Pulmonary artery endothelial cell (primary cell): ENCODE data around the gene SLC39A2. TPM values are rescaled to one million over a fixed set of nuclear protein-coding genes. Genes with fewer than 3 reads are reported as not detected.
"Not testable (repeated sequence)": the region's sequence is repeated elsewhere in the genome, so short reads cannot be mapped to it uniquely, and the experiment has no call there.

ENCODE experiments used
- DNase-seq: peaks from one replicate; pipeline ENCODE4 v3.0.0-alpha.2; 2011; ENCODE audit warnings: low read depth, low spot score
- total RNA-seq: library from RNA; depleted of rRNA; stranded (reverse); fragments of >200 nt; gene quantifications from 2 replicates; pipeline ENCODE4 v1.2.3, GENCODE V29; 2014

SLC39A2 gene
- total RNA-seq, 1 donor from 2014 or later = not detected

DNA sequence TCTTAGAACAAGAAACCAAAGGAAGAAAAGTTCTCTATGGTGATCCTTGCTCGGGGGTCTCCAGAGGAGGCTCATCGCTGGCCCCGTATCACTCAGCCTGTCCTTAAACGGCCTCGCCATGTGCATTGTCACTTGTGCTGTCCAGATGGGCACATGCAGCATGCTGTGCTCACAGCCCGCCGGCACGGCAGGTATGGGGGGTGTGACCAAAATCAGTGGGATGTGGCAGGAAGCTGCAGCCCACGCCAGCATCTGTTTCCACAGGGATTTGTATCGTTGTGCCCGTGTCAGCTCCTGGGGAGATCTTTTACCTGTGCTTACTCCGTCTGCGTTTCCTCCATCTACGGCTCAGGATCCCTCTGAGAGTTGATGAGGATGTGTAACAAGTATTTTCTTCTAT lies 2.6 kb upstream of the SLC39A2 start:
- no peak for DNase-seq

DNA sequence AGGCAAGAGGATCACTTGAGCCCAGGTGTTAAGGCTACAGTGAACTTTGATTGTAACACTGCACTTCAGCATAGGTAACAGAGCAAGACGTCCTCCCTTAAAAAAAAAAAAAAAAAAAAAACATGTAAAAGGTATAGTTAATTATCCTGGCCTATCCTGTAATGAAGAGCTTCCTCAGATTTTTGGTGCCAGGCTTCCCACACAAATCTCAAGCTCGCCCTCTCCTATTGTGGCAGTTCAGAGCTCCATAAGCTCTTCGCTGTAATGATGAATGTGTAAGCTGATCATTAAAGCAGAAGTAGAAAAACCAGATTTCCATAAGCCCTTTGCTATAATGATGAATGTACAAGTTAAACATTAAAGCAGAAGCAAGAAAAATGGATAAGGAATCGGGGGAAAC lies 2.0 kb upstream of the SLC39A2 start:
- DNase-seq = no peak

DNA sequence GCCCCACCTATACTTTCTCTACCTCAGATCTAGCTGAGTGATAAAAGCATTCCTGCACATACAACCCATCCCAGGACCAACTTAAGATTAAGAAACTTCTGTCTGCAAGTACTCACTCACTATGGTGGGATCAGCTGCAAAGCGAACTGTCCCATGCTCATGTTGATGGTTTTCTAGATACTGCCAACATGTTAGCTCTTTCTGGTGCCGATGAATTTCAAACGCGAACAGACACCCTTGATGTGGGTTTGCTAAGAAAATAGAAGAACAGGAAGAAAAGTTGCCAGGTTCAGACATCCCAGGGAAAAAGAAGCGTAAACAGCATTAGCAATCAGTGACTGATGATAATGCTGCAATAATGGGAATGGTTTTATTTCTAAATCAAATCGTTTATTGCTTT lies 1.5 kb upstream of the SLC39A2 start:
- DNase-seq = no peak

DNA sequence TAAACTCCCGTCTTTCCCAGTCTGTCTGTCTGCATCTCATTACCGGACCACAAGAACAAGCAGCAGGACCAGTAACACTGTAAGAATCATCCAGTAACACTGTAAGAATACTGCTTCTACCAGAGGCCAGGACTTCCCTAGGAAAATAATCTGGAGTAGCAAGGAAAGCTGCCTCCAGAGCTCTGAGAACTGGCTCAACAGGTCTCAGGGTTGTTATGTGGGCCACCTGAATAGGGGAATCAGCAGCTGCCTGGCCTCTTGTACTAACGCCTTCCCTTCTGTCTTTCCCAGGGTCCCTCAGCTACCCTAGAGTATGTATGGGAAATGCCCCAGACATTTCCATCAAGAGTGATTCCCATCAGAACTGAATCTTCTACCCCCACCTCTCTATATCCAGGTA lies 954 bp upstream of the SLC39A2 start:
- DNase-seq = no peak

GRCh38 chr14:20999591-20999990 lies 498 bp downstream of the SLC39A2 start:
- no peak for DNase-seq

GRCh38 chr14:21001218-21001617 lies 2.1 kb downstream of the SLC39A2 start:
- no peak for DNase-seq

GRCh38 chr14:21003788-21004346 lies 4.8 kb downstream of the SLC39A2 start:
- no peak for DNase-seq

DNA sequence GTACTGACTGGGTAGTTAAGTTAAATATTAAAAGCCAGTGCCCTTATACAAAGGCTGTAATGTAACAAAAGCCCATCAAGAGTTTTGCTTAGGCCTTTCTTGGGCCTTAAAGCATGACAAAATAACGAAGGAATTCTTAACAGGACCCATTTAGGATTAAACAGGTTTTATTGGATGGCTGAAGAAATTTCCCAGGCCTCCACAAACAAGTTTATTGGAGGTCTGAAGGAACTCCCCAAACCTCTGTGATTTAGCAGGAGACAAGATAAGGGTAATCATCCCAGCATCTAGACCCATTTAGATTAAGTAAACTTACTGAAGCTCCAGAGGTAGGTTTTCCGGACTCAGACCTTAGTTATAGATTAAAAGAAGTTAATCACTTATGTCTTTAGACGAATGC lies 10.6 kb downstream of the SLC39A2 start:
- DNase-seq = not testable (repeated sequence)

- no peak for DNase-seq
These were observed 12.0 kb downstream of the SLC39A2 start for GRCh38 chr14:21011136-21011535.

DNA sequence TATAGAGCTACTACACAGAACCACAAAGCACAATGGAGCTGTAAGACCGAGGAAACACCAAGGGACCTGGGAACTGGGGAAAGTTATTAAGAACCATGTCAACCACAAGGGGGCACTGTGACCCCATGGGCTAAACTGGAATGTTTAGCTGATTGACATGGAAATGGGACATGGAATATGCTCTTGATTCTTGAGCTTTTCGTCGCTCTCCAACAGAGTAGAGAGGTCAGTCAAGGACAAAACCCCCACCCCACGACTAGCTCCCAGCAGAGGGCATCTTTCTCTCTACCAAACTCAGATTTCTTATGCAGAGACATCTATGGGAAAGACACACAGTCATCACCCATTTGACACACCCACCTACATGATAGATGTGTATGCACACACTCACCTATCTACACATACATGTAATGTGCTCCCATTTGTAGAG lies 15.7 kb downstream of the SLC39A2 start:
- DNase-seq = peak; percentile 48

- DNase-seq = no peak
These were observed 16.2 kb downstream of the SLC39A2 start for GRCh38 chr14:21015312-21015711.

DNA sequence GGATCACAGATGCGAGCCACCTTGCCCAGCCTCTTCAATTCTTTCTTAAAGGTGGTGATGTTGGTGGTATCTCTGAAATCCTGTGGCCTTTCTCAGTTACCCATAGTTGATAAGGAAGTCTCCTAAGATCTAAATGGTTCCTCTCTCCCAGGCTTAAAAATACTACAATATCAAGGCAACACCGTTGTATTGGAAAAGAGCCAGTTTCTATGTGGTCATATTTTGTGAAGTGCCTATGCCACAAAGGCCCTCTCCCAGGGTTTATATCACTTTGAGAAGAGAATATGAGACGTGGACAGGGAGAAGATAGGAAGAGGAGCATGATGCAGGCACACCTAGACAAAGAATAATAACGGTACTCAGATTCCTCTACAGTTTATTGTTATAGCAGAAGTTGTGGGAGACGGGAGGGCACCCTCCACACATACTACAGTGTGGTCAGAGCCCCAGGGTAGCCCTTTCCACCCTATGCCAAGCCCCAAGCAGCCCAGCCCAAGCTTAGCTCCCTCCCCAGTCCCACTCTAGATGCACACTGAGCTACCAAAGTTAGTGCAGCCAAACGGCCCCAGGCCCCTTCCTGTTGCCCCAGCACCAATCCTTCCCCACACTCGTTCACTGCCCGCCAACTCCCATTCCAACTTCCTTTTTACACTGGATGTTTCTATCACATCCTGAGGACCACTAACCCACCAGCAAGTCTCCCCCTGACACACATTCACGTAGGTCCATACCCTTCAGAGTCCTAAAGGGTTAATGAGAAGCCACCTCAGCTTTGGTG lies 17.5 kb downstream of the SLC39A2 start:
- no peak for DNase-seq

DNA sequence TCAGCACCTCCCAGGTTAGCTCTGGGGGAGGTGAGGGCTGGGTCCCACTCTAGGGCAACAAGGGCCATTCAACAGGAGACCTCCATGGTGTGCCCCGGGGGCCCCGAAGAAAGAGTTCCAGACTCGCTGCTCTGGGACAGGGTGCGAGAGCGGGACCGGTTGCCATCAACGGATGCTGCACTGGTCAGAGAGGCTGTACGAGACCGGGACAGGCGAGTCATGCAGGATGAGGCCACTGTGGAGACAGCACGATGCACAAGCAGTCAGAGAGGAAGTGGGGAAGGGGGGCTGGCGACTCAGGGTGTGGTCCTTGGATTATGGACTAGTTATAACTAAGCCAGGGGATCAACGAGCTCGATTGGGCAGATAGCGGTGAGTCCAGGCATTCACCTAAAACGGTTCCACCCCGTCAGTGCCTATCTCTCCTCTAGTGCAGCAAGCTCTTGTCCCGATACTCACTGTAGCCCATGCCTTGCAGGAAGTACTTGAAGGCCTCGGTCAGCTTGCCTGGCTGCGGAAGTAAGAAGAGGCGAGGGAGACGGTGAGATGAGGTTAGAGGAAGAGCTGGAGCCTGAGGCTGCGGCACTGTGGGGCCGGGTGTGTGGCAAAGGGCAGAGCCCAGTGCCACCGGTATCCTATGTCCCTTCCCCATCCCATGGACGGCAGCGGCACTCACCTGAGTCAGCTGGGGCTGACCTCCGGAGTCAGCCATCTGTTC lies 18.6 kb downstream of the SLC39A2 start:
- no peak for DNase-seq

- no peak for DNase-seq
These were observed 19.2 kb downstream of the SLC39A2 start for GRCh38 chr14:21018286-21018685.

DNA sequence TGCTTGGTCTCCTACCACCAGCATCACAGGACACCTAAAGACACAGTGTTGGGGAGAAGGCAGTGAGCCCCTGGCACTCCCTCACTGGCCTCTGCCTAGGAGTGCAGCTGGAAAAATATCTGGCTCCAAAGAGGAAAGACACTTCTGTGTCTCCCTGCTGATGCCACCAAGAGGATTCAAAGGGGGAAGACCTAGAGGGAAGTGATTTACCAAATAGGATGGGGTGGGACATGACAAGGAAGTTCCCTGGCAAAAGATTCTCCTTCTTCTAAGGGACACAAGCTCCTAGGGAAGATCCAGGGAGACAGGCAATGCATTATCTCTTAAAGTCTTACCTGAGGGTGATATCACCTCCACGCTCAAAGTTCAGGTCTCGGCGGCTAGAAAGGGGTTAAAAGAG lies 19.7 kb downstream of the SLC39A2 start:
- DNase-seq = no peak

GRCh38 chr14:21019366-21019765 lies 20.3 kb downstream of the SLC39A2 start:
- DNase-seq = no peak

- no peak for DNase-seq
These were observed 22.0 kb downstream of the SLC39A2 start for GRCh38 chr14:21020977-21021545.

GRCh38 chr14:21022686-21023085 lies 23.6 kb downstream of the SLC39A2 start:
- no peak for DNase-seq

DNA sequence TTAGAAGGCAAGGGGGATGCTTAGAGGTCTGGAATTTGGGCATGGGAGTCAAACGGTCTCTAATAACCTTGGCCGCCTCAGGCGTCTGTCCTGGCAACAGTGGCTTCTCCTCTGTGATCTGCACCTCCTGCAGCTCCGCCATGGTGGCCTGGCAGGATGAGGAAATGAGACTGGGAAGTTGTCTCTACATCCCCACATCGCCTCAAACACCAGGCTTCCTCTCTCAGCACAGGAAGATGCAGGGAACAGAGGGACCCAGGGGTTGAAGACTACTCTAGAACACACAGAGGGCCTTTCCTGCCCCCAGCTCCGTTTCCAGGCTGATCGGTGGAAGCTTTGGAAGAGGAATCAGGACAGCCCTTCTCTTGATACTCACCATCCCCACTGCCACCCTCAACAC lies 24.1 kb downstream of the SLC39A2 start:
- DNase-seq = no peak

DNA sequence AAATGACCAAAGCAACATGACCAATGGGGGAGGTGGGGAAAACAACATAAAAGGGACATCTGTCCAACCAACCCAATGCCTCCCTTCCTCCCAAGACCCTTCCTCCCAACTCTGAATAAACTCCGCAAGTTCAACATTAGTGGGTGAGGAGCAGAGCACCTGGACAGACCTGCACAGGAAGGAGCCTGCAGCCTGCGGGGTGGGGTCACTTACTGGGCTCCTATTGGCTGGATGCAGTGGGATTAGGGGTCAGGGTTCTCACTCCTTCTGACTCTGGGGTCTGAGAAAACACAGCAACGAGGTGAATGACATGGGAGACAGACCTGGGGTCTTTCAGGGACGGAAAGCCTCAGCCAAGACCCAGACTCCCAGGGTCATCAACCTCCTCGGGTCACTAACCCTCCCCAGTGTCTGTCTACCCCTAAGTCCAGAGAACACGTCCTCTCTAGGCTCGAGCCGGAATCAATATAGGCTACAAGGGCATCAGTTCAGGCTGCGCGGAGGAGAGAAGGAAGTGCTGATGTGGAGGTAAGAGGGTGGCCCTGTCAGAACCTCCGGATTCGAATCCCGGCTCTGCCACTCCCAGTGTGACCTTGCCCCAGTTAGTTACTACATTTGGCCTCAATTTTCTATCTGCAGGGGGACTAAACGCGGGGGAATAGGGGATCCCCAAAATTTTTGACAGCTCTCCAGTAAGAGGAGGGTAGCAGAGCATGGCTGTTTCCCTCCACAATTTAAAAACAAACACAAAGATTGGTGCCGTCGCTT lies 24.9 kb downstream of the SLC39A2 start:
- no peak for DNase-seq

GRCh38 chr14:21024585-21025370 lies 25.7 kb downstream of the SLC39A2 start, which contains the start of gene NDRG2:
TSS of gene NDRG2 (minus strand) at chr14:21025061. CDS start at chr14:21023315, 1,746 bp downstream.
- DNase-seq = no peak
